Peyer's patch (tissue), 4 donors: ENCODE measurements around the gene VPS16.

Experiments used
- POLR2A ChIP-seq, 2 donors: fragments of 450-650 bp; IDR thresholded peaks; one replicate each; pipeline ENCODE4 v1.5.1; 2017; ENCODE audit warnings: antibody characterized with exemption in 2 of 2, mild to moderate bottlenecking in 2 of 2, moderate library complexity in 2 of 2
- TF ChIP-seq, protein P1 (sequence below), 6 experiments: fragments of 450-650 bp in 4 of 6; fragments of 200-600 bp in 2 of 6; sonication (generic) in 1 of 6; IDR thresholded peaks; one replicate each; pipeline ENCODE4 v1.5.1; 2017 to 2019; ENCODE audit warnings: antibody characterized with exemption in 6 of 6, mild to moderate bottlenecking in 3 of 6, moderate library complexity in 1 of 6

DNA sequence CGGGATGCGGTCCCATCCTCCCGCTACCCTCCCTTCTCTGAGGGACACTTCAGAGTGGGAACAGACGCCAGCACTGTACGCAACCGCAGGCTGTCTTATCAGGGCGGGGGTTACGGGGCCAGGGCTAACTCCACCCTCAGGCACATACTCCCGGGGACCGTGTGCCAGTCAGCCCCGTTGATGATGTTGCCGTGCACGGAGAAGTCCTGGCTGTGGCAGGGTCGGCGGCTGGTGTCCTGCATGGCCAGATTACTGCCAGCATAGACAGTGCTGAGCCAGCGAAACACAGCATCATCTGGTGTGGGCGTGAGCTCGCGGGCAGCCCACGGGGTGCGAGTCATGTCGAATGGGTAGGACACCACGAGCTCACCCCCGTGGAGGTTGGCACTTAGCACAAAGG, 45.1 kb upstream of the VPS16 start:
- TF ChIP-seq, protein P1, sequence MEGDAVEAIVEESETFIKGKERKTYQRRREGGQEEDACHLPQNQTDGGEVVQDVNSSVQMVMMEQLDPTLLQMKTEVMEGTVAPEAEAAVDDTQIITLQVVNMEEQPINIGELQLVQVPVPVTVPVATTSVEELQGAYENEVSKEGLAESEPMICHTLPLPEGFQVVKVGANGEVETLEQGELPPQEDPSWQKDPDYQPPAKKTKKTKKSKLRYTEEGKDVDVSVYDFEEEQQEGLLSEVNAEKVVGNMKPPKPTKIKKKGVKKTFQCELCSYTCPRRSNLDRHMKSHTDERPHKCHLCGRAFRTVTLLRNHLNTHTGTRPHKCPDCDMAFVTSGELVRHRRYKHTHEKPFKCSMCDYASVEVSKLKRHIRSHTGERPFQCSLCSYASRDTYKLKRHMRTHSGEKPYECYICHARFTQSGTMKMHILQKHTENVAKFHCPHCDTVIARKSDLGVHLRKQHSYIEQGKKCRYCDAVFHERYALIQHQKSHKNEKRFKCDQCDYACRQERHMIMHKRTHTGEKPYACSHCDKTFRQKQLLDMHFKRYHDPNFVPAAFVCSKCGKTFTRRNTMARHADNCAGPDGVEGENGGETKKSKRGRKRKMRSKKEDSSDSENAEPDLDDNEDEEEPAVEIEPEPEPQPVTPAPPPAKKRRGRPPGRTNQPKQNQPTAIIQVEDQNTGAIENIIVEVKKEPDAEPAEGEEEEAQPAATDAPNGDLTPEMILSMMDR (IDR thresholded peaks at IDR 0.05) = no peak
- no peak for TF ChIP-seq POLR2A (IDR thresholded peaks at IDR 0.05)
